Activated naive CD8-positive, alpha-beta T cell (primary cell): ENCODE measurements around the gene COL18A1.

Experiments
- H3K27ac Mint-ChIP-seq: one replicate; pipeline ENCODE4 v1.8.0; 2021; ENCODE audit warnings: mixed read lengths
- H3K27me3 Mint-ChIP-seq: one replicate; pipeline ENCODE4 v1.8.0; 2021; ENCODE audit warnings: mixed read lengths
- H3K36me3 Mint-ChIP-seq: one replicate; pipeline ENCODE4 v1.8.0; 2021; ENCODE audit warnings: mixed read lengths
- H3K4me1 Mint-ChIP-seq: one replicate; pipeline ENCODE4 v1.8.0; 2021; ENCODE audit warnings: low read depth, mixed read lengths
- H3K4me3 Mint-ChIP-seq: one replicate; pipeline ENCODE4 v1.8.0; 2021; ENCODE audit warnings: mild to moderate bottlenecking, mixed read lengths
- H3K9me3 Mint-ChIP-seq: one replicate; pipeline ENCODE4 v1.8.0; 2021; ENCODE audit warnings: low read depth, mixed read lengths

Gene COL18A1

DNA sequence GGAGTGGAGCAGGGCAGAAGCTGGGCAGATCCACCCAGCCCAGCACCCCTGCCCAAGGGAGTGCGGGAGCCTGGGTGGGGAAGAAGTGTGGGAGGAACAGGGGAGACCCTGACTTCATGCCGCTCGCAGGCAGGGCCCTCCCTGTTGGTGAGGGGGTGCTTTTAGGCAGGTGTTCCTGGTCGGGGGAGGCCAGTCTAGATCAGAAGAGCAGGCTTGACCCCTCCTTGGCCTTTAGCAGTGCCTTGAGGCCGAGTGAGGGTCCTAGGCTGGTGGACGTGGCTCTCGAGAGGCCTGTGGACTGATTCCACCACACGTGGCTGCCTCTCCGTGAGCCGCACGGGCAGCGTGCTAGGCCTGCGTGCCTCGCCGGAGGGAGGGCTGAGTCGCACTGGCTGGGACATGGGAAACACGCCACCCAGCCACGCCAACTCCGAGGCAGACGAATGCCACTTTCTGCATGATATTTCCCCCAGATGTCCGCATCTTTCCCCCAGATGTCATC lies 19.4 kb upstream of the COL18A1 start:
- H3K9me3 Mint-ChIP-seq: no peaks in the 10 kb centered on the region
- H3K4me3 Mint-ChIP-seq: no peak overlapping the region
- H3K27ac Mint-ChIP-seq: no peak overlapping the region
- no peaks in the 10 kb centered on the region for H3K4me1 Mint-ChIP-seq
- H3K27me3 Mint-ChIP-seq: peaks cover 5% of the 10 kb centered on the region
- H3K36me3 Mint-ChIP-seq: no peaks in the 10 kb centered on the region

DNA sequence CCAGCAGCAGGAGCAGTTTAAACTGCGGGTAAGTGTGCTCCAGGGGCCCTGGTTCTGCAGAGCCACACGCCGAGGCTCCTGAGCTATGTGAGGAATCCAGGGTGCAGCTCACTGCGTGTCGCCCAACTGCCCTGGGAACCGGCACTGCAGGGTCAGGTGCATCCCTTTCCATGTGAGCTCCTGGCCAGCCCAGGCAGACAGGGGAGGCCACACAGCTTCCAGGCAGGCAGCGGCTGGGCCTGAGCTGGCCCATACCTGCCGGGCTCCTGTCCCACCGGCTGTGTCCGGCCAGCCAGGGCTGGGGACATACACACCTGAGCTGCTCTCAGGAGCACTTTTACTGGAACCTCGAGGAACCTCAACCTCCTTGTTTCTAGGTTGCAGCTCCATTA lies 18.6 kb upstream of the COL18A1 start:
- Mint-ChIP-seq H3K4me1 (no peaks in the 10 kb centered on the region), H3K4me3 (no peak overlapping the region), H3K36me3 (no peaks in the 10 kb centered on the region), H3K27ac (no peak overlapping the region), H3K9me3 (no peaks in the 10 kb centered on the region), H3K27me3 (peaks cover 3% of the 10 kb centered on the region)

DNA sequence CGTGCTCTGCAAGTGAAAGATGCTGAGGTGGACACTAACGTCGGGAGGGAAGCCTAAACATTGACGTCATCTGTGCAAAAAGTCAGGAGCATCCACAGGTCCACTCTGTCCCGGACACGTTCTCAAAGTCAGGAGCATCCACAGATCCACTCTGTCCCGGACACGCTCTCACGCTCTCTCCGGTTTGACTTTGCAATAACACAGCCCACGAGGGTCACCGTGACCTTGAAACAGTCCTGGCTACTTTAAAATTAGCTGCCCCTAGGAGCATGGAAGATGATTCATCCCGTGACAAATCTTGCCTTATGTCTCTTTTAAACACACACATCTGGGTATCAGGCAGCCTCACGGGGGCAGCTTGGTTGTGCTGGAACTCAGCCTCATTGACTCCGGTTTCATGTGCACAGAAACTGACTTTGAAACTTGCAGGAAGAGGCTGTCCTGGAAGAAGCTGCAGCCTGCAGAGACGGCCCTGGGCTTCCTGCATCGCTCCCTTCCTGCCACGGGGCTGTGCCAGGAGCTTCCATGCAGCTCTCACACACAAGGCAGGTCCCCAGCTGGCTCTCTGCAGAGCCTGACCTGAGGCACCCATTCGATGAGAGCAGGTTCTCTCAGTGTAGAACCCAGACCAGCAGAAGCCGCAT lies 18.1 kb upstream of the COL18A1 start:
- Mint-ChIP-seq H3K36me3 (no peaks in the 10 kb centered on the region), H3K4me1 (no peaks in the 10 kb centered on the region), H3K4me3 (no peak overlapping the region)

DNA sequence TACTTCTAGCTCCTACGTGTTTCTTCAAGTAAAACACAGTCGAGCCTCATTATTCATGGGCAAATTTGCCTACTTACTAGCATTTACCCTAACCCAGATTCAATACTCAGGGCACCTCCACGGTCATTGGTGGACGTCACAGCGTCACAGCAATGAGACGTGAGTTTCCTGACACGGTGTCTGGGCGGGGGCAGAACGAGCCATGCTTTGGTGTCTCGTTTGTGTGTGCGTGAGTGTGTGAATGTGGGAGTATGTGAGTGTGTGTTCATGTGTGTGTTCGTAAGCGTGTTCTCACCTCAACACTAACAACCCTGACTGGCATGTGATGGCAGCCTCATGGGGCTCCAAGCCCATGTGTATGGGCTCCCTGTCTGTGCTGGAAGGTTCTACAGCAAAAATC lies 17.5 kb upstream of the COL18A1 start:
- H3K27ac Mint-ChIP-seq: no peak overlapping the region

More for the DNA sequence above, 18.1 kb upstream of the COL18A1 start:
- no peak overlapping the region for H3K27ac Mint-ChIP-seq
- H3K9me3 Mint-ChIP-seq: no peaks in the 10 kb centered on the region
- peaks cover 3% of the 10 kb centered on the region for H3K27me3 Mint-ChIP-seq

DNA sequence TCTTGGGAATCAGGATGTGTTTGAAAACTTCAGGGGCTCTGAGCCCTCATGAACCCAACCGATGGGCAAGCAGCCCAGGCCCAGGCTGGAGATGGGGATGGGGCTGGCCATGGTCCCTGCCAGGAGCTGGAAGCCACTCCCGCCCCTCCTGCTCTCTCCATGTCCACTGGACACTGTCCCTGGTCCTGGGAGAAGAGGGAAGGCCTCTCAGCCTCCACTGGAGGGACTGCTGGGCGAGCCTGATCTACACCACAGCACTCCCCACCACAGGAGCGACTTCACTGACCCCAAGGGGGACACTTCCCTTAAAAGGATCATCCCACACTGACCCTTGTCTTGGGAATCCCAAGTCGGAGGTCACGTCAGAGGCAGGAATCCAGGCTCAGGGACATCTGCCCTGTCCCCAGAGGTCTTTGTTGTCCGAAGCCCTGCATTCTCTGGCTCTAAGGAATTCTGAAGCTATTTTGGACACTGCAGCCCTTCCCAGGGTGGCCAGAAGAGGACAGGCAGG lies 16.9 kb upstream of the COL18A1 start:
- Mint-ChIP-seq H3K27me3 (peaks cover 3% of the 10 kb centered on the region), H3K9me3 (no peaks in the 10 kb centered on the region), H3K36me3 (no peaks in the 10 kb centered on the region), H3K27ac (no peak overlapping the region), H3K4me3 (no peak overlapping the region), H3K4me1 (no peaks in the 10 kb centered on the region)

More for the DNA sequence above, 17.5 kb upstream of the COL18A1 start:
- H3K4me1 Mint-ChIP-seq: no peaks in the 10 kb centered on the region
- H3K27me3 Mint-ChIP-seq: peaks cover 3% of the 10 kb centered on the region
- H3K36me3 Mint-ChIP-seq: no peaks in the 10 kb centered on the region
- no peaks in the 10 kb centered on the region for H3K9me3 Mint-ChIP-seq
- H3K4me3 Mint-ChIP-seq: no peak overlapping the region

DNA sequence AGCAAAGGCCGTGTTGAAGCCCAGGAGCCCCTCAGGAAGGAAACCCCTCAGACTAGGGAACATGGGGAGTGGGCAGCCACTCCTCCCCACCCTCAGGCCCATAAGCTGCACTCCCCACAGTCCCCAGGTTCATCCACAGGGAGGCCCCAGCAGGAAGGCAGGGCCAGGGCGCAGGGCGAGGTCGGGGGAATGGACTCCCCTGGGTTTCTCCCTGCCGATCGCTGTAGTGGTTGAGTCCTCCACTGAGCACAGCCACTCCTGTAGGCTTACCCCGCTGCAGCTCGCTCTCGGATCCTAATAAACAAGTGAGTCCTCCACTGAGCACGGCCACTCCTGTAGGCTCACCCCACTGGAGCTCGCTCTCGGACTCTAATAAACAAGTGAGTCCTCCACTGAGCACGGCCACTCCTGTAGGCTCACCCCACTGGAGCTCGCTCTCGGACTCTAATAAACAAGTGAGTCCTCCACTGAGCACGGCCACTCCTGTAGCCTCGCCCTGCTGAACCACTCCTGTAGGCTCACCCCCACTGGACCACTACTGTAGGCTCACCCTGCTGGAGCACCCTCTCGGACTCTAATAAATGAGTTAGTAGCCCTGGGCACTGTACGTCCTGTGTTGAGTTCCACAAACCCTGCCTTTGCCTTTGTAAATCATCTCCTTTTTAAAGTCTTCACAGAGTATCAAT lies 16.2 kb upstream of the COL18A1 start:
- no peaks in the 10 kb centered on the region for H3K4me1 Mint-ChIP-seq
- H3K27me3 Mint-ChIP-seq: peaks cover 3% of the 10 kb centered on the region
- no peaks in the 10 kb centered on the region for H3K9me3 Mint-ChIP-seq
- no peaks in the 10 kb centered on the region for H3K36me3 Mint-ChIP-seq
- H3K4me3 Mint-ChIP-seq: no peak overlapping the region
- H3K27ac Mint-ChIP-seq: no peak overlapping the region

DNA sequence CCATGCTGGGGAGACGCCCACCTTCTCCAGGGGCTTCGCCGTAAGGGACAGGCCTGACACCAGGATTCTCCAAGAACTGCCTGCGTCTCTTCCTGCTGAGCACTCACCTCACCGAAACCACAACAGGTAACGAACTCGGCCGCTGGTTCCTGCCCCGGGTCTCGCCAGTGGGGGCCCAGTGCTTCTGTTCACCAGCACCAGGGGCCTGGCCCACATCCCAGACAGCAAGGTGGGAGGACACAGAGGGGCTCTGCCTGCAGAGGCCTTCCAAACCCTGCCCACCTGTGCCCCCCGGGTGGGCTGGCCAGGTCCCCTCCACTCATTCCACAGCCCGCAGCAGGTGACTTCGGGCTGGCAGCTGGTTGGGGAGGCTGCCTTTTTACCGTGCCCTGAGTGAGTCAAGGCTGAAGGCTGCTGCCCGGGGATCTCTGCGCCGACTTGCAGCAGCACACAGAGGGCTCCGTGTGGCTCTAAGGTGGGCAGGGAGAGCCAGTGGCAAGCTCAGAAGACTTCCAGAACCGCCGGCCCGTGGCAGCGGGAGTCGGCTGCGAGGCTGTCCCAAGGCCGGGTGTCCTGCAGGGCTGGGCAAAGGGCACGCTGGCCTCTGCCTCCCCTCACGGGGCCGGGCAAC lies 14.7 kb upstream of the COL18A1 start:
- H3K4me1 Mint-ChIP-seq: no peaks in the 10 kb centered on the region
- H3K4me3 Mint-ChIP-seq: no peak overlapping the region
- H3K36me3 Mint-ChIP-seq: no peaks in the 10 kb centered on the region
- H3K27me3 Mint-ChIP-seq: peaks cover 3% of the 10 kb centered on the region
- no peaks in the 10 kb centered on the region for H3K9me3 Mint-ChIP-seq
- H3K27ac Mint-ChIP-seq: no peak overlapping the region

DNA sequence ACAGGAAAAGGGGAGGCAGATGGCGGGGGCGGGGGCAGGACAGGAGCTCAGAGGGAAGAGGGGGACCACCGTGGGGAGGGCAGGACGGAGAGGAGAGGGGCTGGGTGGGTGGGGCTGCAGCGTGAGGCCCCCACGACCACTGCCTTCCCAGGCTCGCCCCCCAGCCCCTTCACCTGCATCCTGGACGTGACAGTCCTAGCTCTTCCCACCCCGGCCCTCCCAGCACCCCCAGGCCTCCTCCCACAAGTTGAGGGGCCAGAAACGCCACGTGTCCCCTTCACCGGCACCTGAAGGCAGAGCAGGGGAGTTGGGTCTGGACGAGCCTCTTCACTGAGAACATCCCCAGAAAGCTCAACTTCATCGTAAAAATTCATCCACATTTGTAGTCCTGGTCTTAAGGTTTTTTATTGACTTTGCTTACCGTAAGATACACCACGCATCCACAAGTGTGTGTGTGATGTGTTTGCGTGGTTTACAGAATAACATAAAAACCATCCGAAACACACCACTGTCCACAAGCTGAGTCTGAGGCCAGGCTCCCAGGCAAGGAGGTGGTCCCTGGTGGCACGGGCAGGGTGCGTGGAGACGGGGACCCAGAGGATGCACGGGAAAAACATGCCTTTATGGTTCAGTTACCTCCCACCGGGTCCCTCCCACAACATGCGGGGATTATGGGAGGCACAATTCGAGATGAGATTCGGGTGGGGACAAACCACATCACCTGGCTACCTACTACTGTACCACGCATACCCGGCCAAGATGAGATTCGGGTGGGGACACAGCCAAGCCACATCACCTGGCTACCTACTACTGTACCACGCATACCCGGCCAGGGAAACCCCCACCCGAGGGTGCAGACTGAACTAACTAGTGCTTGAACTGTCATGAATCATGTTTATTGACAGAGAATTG lies 13.9 kb upstream of the COL18A1 start:
- no peak overlapping the region for H3K4me3 Mint-ChIP-seq
- H3K9me3 Mint-ChIP-seq: no peaks in the 10 kb centered on the region
- H3K36me3 Mint-ChIP-seq: no peaks in the 10 kb centered on the region
- no peaks in the 10 kb centered on the region for H3K4me1 Mint-ChIP-seq
- H3K27me3 Mint-ChIP-seq: peaks cover 3% of the 10 kb centered on the region
- no peak overlapping the region for H3K27ac Mint-ChIP-seq

DNA sequence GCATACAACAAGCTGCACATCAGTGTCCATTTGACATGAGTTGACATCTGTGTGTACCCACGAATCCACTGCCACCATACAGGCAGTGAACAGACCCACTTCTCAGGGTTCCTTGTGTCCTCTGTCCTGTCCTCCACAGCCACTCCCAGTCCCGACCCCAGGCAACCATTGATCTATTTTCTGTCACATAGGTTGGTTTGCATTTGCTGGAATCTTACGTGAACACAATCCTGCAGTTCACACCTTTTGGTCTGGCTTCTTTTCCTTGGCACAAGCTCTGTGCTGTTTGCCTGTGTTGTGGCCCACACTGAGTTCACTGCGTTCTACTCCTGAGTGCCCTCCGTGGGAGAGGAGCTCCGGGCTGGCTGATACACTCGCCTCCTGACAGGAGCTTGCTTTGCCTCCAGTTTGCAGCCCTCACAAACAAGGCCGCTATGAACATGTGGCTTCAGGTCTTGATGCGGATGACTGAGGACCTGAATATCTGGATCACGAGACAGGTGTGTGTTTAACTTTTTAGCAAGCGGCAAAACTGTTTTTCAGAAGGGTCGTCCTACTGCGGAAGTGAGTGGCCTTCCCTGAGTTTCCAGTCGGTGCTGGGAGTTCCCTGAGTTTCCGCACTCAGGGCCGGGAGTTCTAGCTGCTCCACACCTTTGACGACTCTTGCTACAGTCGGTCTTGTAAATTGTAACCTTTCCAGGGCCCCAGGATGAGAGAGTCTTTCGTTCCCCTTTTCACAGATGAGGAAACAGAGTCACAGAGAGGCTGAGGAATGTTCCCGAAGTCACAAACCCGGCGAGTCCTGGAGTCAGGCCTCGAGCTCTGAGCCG lies 13.0 kb upstream of the COL18A1 start:
- H3K4me3 Mint-ChIP-seq: no peak overlapping the region
- no peaks in the 10 kb centered on the region for H3K4me1 Mint-ChIP-seq
- H3K27ac Mint-ChIP-seq: no peak overlapping the region
- H3K36me3 Mint-ChIP-seq: no peaks in the 10 kb centered on the region
- H3K27me3 Mint-ChIP-seq: peaks cover 3% of the 10 kb centered on the region
- H3K9me3 Mint-ChIP-seq: no peaks in the 10 kb centered on the region

DNA sequence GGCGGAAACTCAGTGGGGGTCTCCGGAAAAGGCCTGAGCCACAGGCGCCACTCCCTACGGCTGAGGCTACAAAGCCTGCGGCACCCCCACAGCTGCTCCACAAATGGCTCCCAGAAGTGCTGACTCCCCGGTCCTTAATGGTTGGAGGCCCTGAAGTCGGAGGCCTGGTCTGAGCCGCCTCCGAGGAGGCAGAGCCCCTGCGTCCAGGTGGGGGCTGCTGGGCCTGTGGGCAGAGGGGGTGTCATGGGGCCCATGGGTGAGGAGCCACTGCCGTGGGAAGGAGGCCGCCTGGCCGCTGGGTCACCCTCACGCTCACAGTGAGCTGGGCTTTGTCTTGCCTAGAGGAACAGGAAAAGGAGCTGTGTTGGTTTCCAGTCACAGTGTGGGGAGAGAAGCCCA lies 12.4 kb upstream of the COL18A1 start:
- Mint-ChIP-seq H3K4me1 (no peaks in the 10 kb centered on the region), H3K27me3 (peaks cover 3% of the 10 kb centered on the region), H3K9me3 (no peaks in the 10 kb centered on the region), H3K27ac (no peak overlapping the region), H3K36me3 (no peaks in the 10 kb centered on the region), H3K4me3 (no peak overlapping the region)

DNA sequence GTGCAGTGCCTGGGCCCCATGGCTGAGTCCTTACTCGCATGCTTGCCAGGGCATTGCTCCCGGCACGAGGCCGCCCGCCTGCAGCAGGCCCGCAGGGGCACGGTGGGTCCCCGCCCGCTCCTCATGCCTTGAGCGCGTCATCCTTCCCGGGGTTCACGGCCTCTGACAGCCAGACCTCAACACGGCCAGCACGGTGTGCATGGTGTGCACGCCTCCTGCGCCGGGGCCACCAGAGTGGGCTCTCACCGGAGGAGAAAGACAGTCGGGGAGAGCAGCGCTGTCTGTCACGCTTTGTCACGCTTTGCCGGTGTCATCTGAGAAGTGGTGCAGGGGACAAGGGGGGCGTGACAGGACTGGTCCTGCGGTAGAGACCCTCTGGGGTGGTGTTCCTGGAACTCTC lies 11.9 kb upstream of the COL18A1 start:
- Mint-ChIP-seq H3K4me3 (no peak overlapping the region), H3K27ac (no peak overlapping the region), H3K36me3 (no peaks in the 10 kb centered on the region), H3K27me3 (peaks cover 3% of the 10 kb centered on the region), H3K4me1 (no peaks in the 10 kb centered on the region), H3K9me3 (no peaks in the 10 kb centered on the region)

DNA sequence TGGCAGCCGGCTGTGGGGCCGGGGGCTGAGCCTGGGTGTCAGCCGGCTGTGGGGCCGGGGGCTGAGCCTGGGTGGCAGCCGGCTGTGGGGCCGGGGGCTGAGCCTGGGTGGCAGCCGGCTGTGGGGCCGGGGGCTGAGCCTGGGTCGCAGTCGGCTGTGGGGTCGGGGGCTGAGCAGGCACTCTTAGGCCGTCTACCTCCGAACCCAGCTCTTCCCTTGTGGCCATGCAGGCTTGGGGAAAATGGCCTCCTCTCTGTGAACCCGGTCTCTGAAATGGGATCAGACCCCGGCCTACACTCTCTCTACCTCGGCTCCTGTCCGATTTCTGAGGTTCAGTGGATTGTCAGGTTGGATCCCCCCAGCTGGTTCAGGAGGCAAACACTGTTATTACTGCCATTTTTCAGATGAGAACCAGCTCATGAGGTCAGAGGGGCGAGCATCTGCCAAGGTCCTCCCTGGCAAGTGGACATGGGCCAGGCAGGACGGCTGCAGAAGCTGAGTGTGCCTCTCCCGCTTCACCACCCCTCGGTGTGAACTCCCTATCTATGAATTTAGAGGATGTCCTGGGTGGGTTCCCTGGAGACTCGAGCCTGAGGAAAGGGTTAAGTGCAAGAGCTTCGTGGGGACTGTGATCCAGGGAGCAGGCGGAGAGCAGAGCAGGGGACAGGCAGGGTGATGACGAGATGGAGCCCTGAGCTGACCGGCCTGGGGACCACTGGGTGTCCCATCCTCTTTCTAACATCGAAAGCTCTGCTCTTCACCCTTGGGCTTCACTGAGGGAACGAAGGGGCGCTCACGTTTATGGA lies 10.9 kb upstream of the COL18A1 start:
- Mint-ChIP-seq H3K27ac (no peak overlapping the region), H3K4me3 (no peak overlapping the region), H3K36me3 (no peaks in the 10 kb centered on the region), H3K4me1 (no peaks in the 10 kb centered on the region), H3K9me3 (no peaks in the 10 kb centered on the region), H3K27me3 (peaks cover 4% of the 10 kb centered on the region)

DNA sequence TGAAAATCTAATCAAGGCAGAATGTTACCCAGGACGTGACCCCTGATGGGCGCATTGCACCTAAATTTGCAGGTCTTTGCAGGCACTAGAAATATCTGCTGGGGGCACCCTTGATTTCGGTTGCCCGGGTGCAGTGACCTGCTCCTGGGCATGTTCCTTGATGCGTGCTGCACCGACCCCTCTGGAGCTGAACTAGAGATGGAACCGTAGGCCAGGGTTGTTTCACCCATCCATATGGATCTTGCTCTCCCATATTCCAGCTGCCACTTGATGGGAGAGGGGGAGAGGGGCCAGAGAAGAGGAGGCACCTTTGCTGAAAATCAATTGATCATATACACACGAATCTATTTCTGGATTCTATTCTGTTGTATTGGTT lies 8.4 kb upstream of the COL18A1 start:
- Mint-ChIP-seq H3K36me3 (peaks cover 6% of the 10 kb centered on the region), H3K27ac (no peak overlapping the region), H3K4me3 (no peak overlapping the region), H3K27me3 (peaks cover 12% of the 10 kb centered on the region), H3K4me1 (no peaks in the 10 kb centered on the region), H3K9me3 (peaks cover 6% of the 10 kb centered on the region)
